Measurements from ENCODE around the gene CASP10. TPM values are rescaled to one million over a fixed set of nuclear protein-coding genes. Genes with fewer than 3 reads are reported as not detected.

Gene CASP10
- total and polyA plus RNA-seq, 2 donors (not counting 1 experiment from before 2014, with no cell fraction given): 16.0 to 34.3 TPM

GRCh38 chr2:201263779-201264178 is 80.8 kb downstream of the CASP10 start:
- Histone ChIP-seq H3K4me2 (replicated peaks; ENCODE audit: low read depth, low read length, poor library complexity, severe bottlenecking) (peak overlapping the region; percentile 87), H3K79me2 (ENCODE audit: control insufficient read depth, insufficient read depth, low read length) (peaks cover 94% of the 10 kb centered on the region), H2AFZ (ENCODE audit: insufficient read depth, low read depth, low read length, poor library complexity, severe bottlenecking) (no peak overlapping the region), H3K36me3 (replicated peaks in 1 of 2; ENCODE audit: control extremely low read depth in 1 of 2, control insufficient read depth in 1 of 2, extremely low read depth in 1 of 2, insufficient read depth in 2 of 2, low read length in 1 of 2) (peaks cover 12 to 29% of the 10 kb centered on the region in 2 experiments), H3K4me3 (ENCODE audit: control extremely low read depth in 1 of 5, extremely low read depth in 1 of 5, insufficient read depth in 1 of 5, low read depth in 2 of 5, low read length in 4 of 5) (no peak overlapping the region), H3K27me3 (replicated peaks in 1 of 4; ENCODE audit: control extremely low read depth in 1 of 4, control insufficient read depth in 3 of 4, insufficient read depth in 4 of 4, low read length in 3 of 4) (no peaks in the 10 kb centered on the region), H3K9me3 (ENCODE audit: control extremely low read depth in 1 of 3, control insufficient read depth in 2 of 3, insufficient read depth in 1 of 3, low read length in 2 of 3) (no peaks in the 10 kb centered on the region), H4K20me1 (ENCODE audit: control insufficient read depth, insufficient read depth, low read length, poor library complexity, severe bottlenecking) (peaks cover 39% of the 10 kb centered on the region), H3K27ac (ENCODE audit: low read length in 2 of 2) (peak overlapping the region in 1 of 2 donors; percentile 37), H3K9ac (ENCODE audit: low read length) (no peak overlapping the region), H3K4me1 (ENCODE audit: control insufficient read depth in 2 of 2, insufficient read depth in 2 of 2, low read length in 2 of 2) (peaks cover 51 to 53% of the 10 kb centered on the region in 2 donors)
- no peak for DNase-seq
- Mint-ChIP-seq H3K4me3 (peak overlapping the region; percentile 46), H3K27me3 (no peaks in the 10 kb centered on the region), H3K9me3 (ENCODE audit: insufficient read depth) (no peaks in the 10 kb centered on the region), H3K4me1 (peaks cover 73% of the 10 kb centered on the region), H3K27ac (peak overlapping the region; percentile 37)
- intact Hi-C loops (cut with micrococcal nuclease): loop anchor here (5.0 kb wide), 1 partner anchor 379 kb away; the partner anchor contains the start of gene TMEM237
- 0% methylated on average over 1 of the region's 2 CpGs for WGBS (ENCODE audit: insufficient coverage)
- ChIA-PET CTCF (interaction anchor here (0.6 to 10.9 kb wide), 5 partner anchors 12 to 945 kb away, joined by 3 to 123 read pairs (median 10); no protein-coding TSS in a partner anchor), POLR2A (no interaction called here)
- no peak for TF ChIP-seq EZH2 (IDR thresholded peaks at IDR 0.05; ENCODE audit: borderline replicate concordance, insufficient read depth, low read depth, low read length, poor library complexity, severe bottlenecking)
- TF ChIP-seq CTCF (IDR thresholded peaks at IDR 0.05): no peak
- ATAC-seq (ENCODE audit: low read depth): no peak

GRCh38 chr2:201264472-201265173 is 81.7 kb downstream of the CASP10 start:
- H2AFZ ChIP-seq (ENCODE audit: insufficient read depth, low read depth, low read length, poor library complexity, severe bottlenecking): no peak overlapping the region
- H3K4me3 Mint-ChIP-seq: peak overlapping the region; percentile 46
- peaks cover 43 to 45% of the 10 kb centered on the region in 2 donors for H3K4me1 ChIP-seq (ENCODE audit: control insufficient read depth in 2 of 2, insufficient read depth in 2 of 2, low read length in 2 of 2)
- TF ChIP-seq EZH2 (IDR thresholded peaks at IDR 0.05; ENCODE audit: borderline replicate concordance, insufficient read depth, low read depth, low read length, poor library complexity, severe bottlenecking) (no peak), CTCF (IDR thresholded peaks at IDR 0.05) (no peak)
- intact Hi-C loops (cut with micrococcal nuclease): loop anchor here (5.0 kb wide), 1 partner anchor 378 kb away; the partner anchor contains the start of gene TMEM237
- peaks cover 12 to 37% of the 10 kb centered on the region in 2 experiments for H3K36me3 ChIP-seq (replicated peaks in 1 of 2; ENCODE audit: control extremely low read depth in 1 of 2, control insufficient read depth in 1 of 2, extremely low read depth in 1 of 2, insufficient read depth in 2 of 2, low read length in 1 of 2)
- ATAC-seq (ENCODE audit: low read depth): no peak
- 36% methylated on average over 3 of the region's 7 CpGs for WGBS (ENCODE audit: insufficient coverage)
- ChIA-PET CTCF (interaction anchor here (0.6 to 10.9 kb wide), 12 partner anchors 13 to 944 kb away, joined by 3 to 123 read pairs (median 4); no protein-coding TSS in a partner anchor), POLR2A (no interaction called here)
- peaks cover 96% of the 10 kb centered on the region for H3K79me2 ChIP-seq (ENCODE audit: control insufficient read depth, insufficient read depth, low read length)
- H3K9ac ChIP-seq (ENCODE audit: low read length): no peak overlapping the region
- no peaks in the 10 kb centered on the region for H3K27me3 Mint-ChIP-seq
- H3K9me3 ChIP-seq (ENCODE audit: control extremely low read depth in 1 of 3, control insufficient read depth in 2 of 3, insufficient read depth in 1 of 3, low read length in 2 of 3): no peaks in the 10 kb centered on the region
- peak overlapping the region; percentile 67 for H3K27ac Mint-ChIP-seq
- H3K27ac ChIP-seq (ENCODE audit: low read length in 2 of 2): peak overlapping the region in 1 of 2 donors; percentile 37
- peaks cover 69% of the 10 kb centered on the region for H3K4me1 Mint-ChIP-seq
- H3K4me3 ChIP-seq (ENCODE audit: control extremely low read depth in 1 of 5, extremely low read depth in 1 of 5, insufficient read depth in 1 of 5, low read depth in 2 of 5, low read length in 4 of 5): no peak overlapping the region
- no peaks in the 10 kb centered on the region for H3K27me3 ChIP-seq (replicated peaks in 1 of 4; ENCODE audit: control extremely low read depth in 1 of 4, control insufficient read depth in 3 of 4, insufficient read depth in 4 of 4, low read length in 3 of 4)
- no peaks in the 10 kb centered on the region for H3K9me3 Mint-ChIP-seq (ENCODE audit: insufficient read depth)
- H4K20me1 ChIP-seq (ENCODE audit: control insufficient read depth, insufficient read depth, low read length, poor library complexity, severe bottlenecking): peaks cover 47% of the 10 kb centered on the region
- DNase-seq: no peak
- peak overlapping the region; percentile 87 for H3K4me2 ChIP-seq (replicated peaks; ENCODE audit: low read depth, low read length, poor library complexity, severe bottlenecking)
